Measurements from ENCODE around the gene AIMP1. TPM values are rescaled to one million over a fixed set of nuclear protein-coding genes. Genes with fewer than 3 reads are reported as not detected.

AIMP1 gene
- 51.4 TPM for total RNA-seq

DNA sequence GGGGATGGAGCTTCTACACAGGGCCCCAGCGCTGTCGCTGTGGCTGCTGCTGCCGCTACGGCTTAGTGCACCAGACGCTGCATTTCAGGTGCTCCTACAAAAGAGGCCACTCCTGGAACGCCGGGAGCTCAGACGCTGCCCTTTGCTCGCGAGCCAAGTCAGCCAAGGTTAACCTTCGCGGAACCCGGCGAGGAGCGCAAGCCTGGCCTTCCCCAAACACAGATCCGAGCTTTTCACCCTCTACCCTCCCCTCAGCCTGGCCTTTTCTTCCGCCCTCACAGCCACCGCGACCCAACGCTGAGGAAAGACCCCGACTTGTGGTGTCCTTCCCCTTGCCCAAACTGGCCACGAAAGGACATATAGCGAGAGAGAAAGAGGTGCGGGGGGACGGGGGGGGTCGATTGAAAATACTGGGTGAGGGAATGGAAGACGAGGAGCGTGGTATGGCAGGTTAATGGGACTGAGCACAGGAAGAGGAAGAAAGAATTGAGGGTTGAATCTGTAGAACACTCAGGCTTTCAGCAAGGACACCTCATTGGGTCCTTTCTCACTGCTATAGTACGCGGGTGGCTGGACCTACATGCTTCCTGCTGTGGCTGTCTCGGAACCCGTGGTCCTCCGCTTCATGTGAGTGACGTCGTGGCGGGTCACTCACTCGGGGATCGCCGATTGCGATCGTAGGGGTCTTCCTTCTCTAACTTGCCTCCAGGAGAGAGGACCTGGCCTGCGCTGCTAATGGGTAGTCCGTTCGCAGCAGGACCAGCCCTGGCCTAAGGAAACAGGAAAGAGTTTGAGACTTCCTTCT lies at the start of gene AIMP1, which contains the start of gene TBCK:
AIMP1 (plus strand) TSS at position 583 of the 805 bp plus-strand sequence. CDS start 8,460 bp downstream, outside the sequence.
TBCK (minus strand) TSS at position 242 of the 805 bp plus-strand sequence. CDS start 7,249 bp downstream, outside the sequence.
- Histone ChIP-seq H3K27me3 (ENCODE audit: insufficient read depth, low read length) (no peaks in the 10 kb centered on the region), H3K9me3 (ENCODE audit: low read depth, low read length) (no peaks in the 10 kb centered on the region), H3K4me1 (ENCODE audit: insufficient read depth, low read length) (peaks cover 24% of the 10 kb centered on the region), H3K4me3 (ENCODE audit: low read length) (peak within 1 kb of the TSS; percentile 79)

DNA sequence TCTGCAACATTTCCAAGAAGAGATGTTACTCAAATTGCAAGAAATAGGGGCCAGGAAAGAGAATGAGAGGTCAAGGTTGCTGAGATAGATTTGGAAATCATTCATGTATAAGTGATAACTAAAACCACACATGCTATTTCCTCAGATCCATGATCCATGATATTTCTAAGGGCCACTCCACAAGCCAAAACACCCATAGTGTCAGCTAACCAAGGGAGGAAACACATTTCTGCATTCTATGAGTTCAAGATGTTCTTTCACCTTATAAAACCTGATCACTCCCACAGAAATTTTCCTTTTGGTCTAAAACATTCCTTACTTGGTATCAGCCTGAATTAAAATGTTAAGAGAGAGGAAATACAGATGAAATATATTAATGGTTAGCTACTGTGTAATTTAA lies 47.6 kb upstream of the AIMP1 start:
- Histone ChIP-seq H3K4me3 (ENCODE audit: low read length) (no peak overlapping the region), H3K4me1 (ENCODE audit: insufficient read depth, low read length) (no peaks in the 10 kb centered on the region), H3K27me3 (ENCODE audit: insufficient read depth, low read length) (no peaks in the 10 kb centered on the region), H3K9me3 (ENCODE audit: low read depth, low read length) (no peaks in the 10 kb centered on the region)

- H3K9me3 ChIP-seq (ENCODE audit: low read depth, low read length): no peaks in the 10 kb centered on the region
- no peaks in the 10 kb centered on the region for H3K4me1 ChIP-seq (ENCODE audit: insufficient read depth, low read length)
- H3K4me3 ChIP-seq (ENCODE audit: low read length): no peak overlapping the region
- H3K27me3 ChIP-seq (ENCODE audit: insufficient read depth, low read length): no peaks in the 10 kb centered on the region
Measured at GRCh38 chr4:106269711-106270110, 46.6 kb upstream of the AIMP1 start.

- H3K27me3 ChIP-seq (ENCODE audit: insufficient read depth, low read length): no peaks in the 10 kb centered on the region
- no peaks in the 10 kb centered on the region for H3K4me1 ChIP-seq (ENCODE audit: insufficient read depth, low read length)
- H3K4me3 ChIP-seq (ENCODE audit: low read length): no peak overlapping the region
- no peaks in the 10 kb centered on the region for H3K9me3 ChIP-seq (ENCODE audit: low read depth, low read length)
Measured at GRCh38 chr4:106270736-106271135, 45.6 kb upstream of the AIMP1 start.

DNA sequence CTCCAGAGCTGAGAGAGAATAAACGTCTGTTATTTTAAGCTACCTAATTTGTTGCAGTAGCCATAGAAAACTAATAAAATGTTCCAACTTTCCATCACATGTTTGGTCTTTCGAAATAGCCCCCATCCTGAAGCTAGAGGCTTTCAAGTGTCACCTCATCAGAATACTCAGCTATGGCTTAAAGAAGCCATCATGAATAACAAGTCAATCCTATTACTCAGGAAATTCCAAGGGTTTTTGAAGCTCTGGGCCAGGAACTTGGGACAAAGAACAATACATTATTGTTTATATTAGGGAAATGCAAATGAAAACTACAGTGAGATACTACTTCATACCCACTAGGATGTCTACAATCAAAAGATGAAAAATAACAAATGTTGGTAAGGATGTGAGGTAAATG lies 42.5 kb upstream of the AIMP1 start:
- Histone ChIP-seq H3K27me3 (ENCODE audit: insufficient read depth, low read length) (no peaks in the 10 kb centered on the region), H3K4me1 (ENCODE audit: insufficient read depth, low read length) (no peaks in the 10 kb centered on the region), H3K4me3 (ENCODE audit: low read length) (no peak overlapping the region), H3K9me3 (ENCODE audit: low read depth, low read length) (no peaks in the 10 kb centered on the region)

DNA sequence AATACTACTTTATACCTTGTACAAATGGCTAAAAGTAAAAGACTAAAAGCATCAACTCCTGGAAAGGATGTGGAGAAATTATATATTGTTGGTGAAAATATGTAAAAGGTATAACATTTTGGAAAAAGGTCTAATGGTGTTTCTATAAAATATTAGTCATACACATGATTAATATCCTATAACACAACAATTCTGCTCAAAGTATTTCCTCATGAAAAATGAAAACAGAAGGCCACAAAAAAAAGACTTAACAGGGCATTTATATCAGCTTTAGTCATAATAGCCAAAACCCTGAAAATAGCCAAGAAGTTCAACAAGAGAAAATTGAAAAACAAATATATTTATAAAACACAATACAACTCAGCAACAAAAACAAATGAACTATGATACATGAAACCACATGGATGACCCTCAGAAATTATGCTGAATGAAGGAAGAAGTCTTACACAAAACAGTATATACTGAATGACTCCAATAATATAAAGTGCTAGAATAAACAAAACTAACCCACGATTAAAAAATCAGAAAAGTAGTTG lies 39.1 kb upstream of the AIMP1 start:
- Histone ChIP-seq H3K27me3 (ENCODE audit: insufficient read depth, low read length) (no peaks in the 10 kb centered on the region), H3K4me3 (ENCODE audit: low read length) (no peak overlapping the region), H3K4me1 (ENCODE audit: insufficient read depth, low read length) (no peaks in the 10 kb centered on the region), H3K9me3 (ENCODE audit: low read depth, low read length) (no peaks in the 10 kb centered on the region)

DNA sequence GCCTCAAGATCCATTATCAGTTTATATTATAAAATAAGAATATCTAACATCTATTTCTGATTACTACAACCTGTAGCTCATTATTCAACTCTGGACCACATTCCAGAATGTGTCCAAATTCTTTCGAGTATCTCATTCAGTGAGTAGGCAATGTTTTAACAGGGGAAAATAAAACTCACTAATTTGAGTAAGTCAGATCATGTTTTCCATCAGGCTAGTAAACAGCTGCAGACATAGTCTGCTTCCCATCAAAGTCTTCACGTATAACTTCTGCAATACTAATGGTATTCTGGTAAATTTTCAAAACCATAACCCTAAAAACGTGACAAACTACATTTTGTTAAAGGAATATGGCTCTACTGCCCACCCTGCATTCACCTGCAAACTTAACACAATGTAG lies 32.1 kb upstream of the AIMP1 start:
- H3K4me1 ChIP-seq (ENCODE audit: insufficient read depth, low read length): no peaks in the 10 kb centered on the region
- H3K27me3 ChIP-seq (ENCODE audit: insufficient read depth, low read length): no peaks in the 10 kb centered on the region
- no peak overlapping the region for H3K4me3 ChIP-seq (ENCODE audit: low read length)
- H3K9me3 ChIP-seq (ENCODE audit: low read depth, low read length): no peaks in the 10 kb centered on the region

GRCh38 chr4:106286611-106287010 lies 29.7 kb upstream of the AIMP1 start:
- Histone ChIP-seq H3K27me3 (ENCODE audit: insufficient read depth, low read length) (no peaks in the 10 kb centered on the region), H3K4me1 (ENCODE audit: insufficient read depth, low read length) (no peaks in the 10 kb centered on the region), H3K4me3 (ENCODE audit: low read length) (no peak overlapping the region), H3K9me3 (ENCODE audit: low read depth, low read length) (no peaks in the 10 kb centered on the region)

DNA sequence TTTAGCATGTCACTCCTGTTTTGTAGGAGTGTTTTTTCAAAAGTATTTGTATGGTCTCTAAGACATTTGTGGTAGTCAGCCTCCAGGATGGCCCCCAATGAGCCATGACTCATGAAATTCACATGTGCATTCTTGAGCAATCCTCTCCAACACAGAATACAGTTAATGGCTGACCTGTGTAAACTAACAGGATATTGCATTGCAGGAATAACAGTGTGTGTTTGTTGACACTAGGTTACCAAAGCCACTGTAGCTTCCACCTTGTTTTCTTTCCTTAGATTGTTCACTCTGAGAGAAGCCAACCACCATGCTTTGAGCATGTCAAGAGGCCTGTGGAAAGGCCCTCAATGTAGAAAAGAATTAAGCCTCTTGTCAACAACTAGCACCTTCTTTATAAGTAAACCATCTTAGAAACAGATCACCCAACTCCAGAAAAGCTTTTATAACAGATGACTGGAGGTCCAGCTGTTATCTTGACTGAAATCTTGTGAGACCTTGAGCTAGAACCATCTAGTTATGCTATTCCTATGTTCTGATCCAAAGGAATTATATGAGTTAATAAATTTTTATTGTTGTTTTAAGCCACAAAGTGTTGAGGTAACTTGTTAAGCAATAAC lies 28.9 kb upstream of the AIMP1 start:
- Histone ChIP-seq H3K4me1 (ENCODE audit: insufficient read depth, low read length) (no peaks in the 10 kb centered on the region), H3K9me3 (ENCODE audit: low read depth, low read length) (no peaks in the 10 kb centered on the region), H3K4me3 (ENCODE audit: low read length) (no peak overlapping the region), H3K27me3 (ENCODE audit: insufficient read depth, low read length) (no peaks in the 10 kb centered on the region)

DNA sequence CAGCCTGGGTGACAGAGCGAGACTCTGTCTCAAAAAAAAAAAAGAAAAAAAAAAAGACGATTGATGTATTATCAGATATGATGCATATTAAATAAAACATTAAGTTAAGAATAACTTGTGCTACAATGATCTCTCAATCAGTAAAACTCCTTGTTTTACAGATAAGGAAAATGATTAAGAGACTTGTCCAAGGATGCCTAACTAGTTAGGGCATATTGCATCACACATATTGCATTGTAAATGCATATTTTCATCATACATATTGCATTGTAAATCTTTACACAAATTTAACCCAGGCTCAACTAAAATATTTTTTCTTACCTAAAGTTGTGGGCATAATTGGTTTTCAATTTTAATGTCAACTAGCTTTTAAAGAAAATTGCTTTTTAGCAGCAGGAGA lies 26.6 kb upstream of the AIMP1 start:
- no peaks in the 10 kb centered on the region for H3K4me1 ChIP-seq (ENCODE audit: insufficient read depth, low read length)
- no peaks in the 10 kb centered on the region for H3K27me3 ChIP-seq (ENCODE audit: insufficient read depth, low read length)
- no peak overlapping the region for H3K4me3 ChIP-seq (ENCODE audit: low read length)
- no peaks in the 10 kb centered on the region for H3K9me3 ChIP-seq (ENCODE audit: low read depth, low read length)

GRCh38 chr4:106291678-106292077 lies 24.7 kb upstream of the AIMP1 start:
- no peak overlapping the region for H3K4me3 ChIP-seq (ENCODE audit: low read length)
- H3K27me3 ChIP-seq (ENCODE audit: insufficient read depth, low read length): no peaks in the 10 kb centered on the region
- no peaks in the 10 kb centered on the region for H3K4me1 ChIP-seq (ENCODE audit: insufficient read depth, low read length)
- H3K9me3 ChIP-seq (ENCODE audit: low read depth, low read length): no peaks in the 10 kb centered on the region

DNA sequence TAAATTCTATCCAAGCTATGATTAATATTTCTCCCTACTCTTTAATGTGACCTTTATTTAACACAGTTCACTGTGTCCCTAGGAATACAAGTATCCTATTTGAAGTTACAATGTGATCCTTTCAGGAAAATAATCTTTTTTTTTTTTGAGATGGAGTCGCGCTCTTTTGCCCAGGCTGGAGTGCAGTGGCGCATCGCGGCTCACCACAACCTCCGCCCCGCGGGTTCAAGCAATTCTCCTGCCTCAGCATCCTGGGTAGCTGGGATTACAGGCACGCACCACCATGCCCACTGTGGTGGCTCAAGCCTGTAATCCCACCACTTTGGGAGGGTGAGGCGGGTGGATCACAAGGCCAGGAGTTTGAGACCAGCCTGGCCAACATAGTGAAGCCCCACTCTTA lies 22.3 kb upstream of the AIMP1 start:
- Histone ChIP-seq H3K4me1 (ENCODE audit: insufficient read depth, low read length) (no peaks in the 10 kb centered on the region), H3K4me3 (ENCODE audit: low read length) (no peak overlapping the region), H3K27me3 (ENCODE audit: insufficient read depth, low read length) (no peaks in the 10 kb centered on the region), H3K9me3 (ENCODE audit: low read depth, low read length) (no peaks in the 10 kb centered on the region)

GRCh38 chr4:106297245-106298035 lies 18.9 kb upstream of the AIMP1 start:
- no peak overlapping the region for H3K4me3 ChIP-seq (ENCODE audit: low read length)
- H3K9me3 ChIP-seq (ENCODE audit: low read depth, low read length): no peaks in the 10 kb centered on the region
- H3K4me1 ChIP-seq (ENCODE audit: insufficient read depth, low read length): no peaks in the 10 kb centered on the region
- no peaks in the 10 kb centered on the region for H3K27me3 ChIP-seq (ENCODE audit: insufficient read depth, low read length)

GRCh38 chr4:106299977-106300376 lies 16.4 kb upstream of the AIMP1 start:
- Histone ChIP-seq H3K4me1 (ENCODE audit: insufficient read depth, low read length) (no peaks in the 10 kb centered on the region), H3K9me3 (ENCODE audit: low read depth, low read length) (no peaks in the 10 kb centered on the region), H3K4me3 (ENCODE audit: low read length) (no peak overlapping the region), H3K27me3 (ENCODE audit: insufficient read depth, low read length) (no peaks in the 10 kb centered on the region)
